BLaER1 treated with 17β-estradiol and CSF1 and Interleukin-3, amounts not matched to agents 10 nM and 100 nM (cell line): Measurements from ENCODE around the gene INSC.

ENCODE experiments used
- H3K27ac ChIP-seq, 11 experiments: shearing (Covaris generic); formaldehyde crosslinking; 2 replicates each; pipeline ENCODE4 v1.8.1; 2022
- H3K27me3 ChIP-seq, 11 experiments: shearing (Covaris generic); formaldehyde crosslinking; 2 replicates each; pipeline ENCODE4 v1.8.1; 2022
- H3K36me3 ChIP-seq, 11 experiments: shearing (Covaris generic); formaldehyde crosslinking; 2 replicates each; pipeline ENCODE4 v1.8.1; 2022
- H3K4me1 ChIP-seq, 10 experiments: shearing (Covaris generic); formaldehyde crosslinking; 2 replicates each; pipeline ENCODE4 v1.8.1; 2022
- H3K4me2 ChIP-seq, 11 experiments: shearing (Covaris generic); formaldehyde crosslinking; 2 replicates each; pipeline ENCODE4 v1.8.1; 2022
- H3K4me3 ChIP-seq, 10 experiments: shearing (Covaris generic); formaldehyde crosslinking; 2 replicates each; pipeline ENCODE4 v1.8.1; 2022
- H3K9ac ChIP-seq, 11 experiments: shearing (Covaris generic); formaldehyde crosslinking; 2 replicates each; pipeline ENCODE4 v1.8.1; 2022
- H3K9me3 ChIP-seq, 11 experiments: shearing (Covaris generic); formaldehyde crosslinking; replicated peaks in 1 of 11; 2 replicates each; pipeline ENCODE4 v1.8.1; 2022
- H4K20me1 ChIP-seq, 11 experiments: shearing (Covaris generic); formaldehyde crosslinking; 2 replicates each; pipeline ENCODE4 v1.8.1; 2022
- Cebpa-rat ChIP-seq, 11 experiments: shearing (Covaris generic); IDR thresholded peaks; 2 replicates each; pipeline ENCODE4 v1.8.1; 2022

Gene INSC

DNA sequence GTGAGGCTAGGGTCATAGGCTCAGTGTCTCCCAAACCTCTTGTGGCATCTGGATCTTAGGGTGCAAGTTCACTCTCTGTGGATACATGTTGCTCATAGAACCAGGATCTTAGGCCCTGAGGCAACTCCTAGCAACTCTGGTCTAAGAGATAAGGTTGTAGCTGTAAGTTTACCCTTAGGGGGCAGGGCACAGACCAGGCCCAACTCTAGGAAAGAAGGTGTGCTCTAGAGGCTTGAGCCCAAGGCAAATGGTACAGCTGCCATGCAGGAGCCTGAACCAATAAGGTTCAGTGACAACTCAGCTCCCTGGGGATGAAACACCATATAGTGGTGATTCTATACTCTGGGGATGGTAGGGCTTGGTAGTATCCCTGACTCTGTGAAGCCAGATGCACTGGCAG, 23.5 kb upstream of the INSC start:
- Histone ChIP-seq H3K4me2 (peak overlapping the region in 8 of 11 experiments; percentile 13 to 43 (median 30); a peak in 14 of 22 replicates), H3K27me3 (no peaks in the 10 kb centered on the region), H3K9ac (no peak overlapping the region), H3K36me3 (no peaks in the 10 kb centered on the region), H3K27ac (peak overlapping the region in 1 of 11 experiments; percentile 7; a peak in 1 of 22 replicates), H4K20me1 (no peaks in the 10 kb centered on the region), H3K4me1 (peaks cover 9 to 16% (median 12%) of the 10 kb centered on the region in 10 experiments; a peak in 19 of 20 replicates), H3K4me3 (no peak overlapping the region), H3K9me3 (peaks cover 0 to 13% (median 5%) of the 10 kb centered on the region in 11 experiments; a peak in 3 of 22 replicates)
- TF ChIP-seq Cebpa-rat (IDR thresholded peaks at IDR 0.05) = no peak

DNA sequence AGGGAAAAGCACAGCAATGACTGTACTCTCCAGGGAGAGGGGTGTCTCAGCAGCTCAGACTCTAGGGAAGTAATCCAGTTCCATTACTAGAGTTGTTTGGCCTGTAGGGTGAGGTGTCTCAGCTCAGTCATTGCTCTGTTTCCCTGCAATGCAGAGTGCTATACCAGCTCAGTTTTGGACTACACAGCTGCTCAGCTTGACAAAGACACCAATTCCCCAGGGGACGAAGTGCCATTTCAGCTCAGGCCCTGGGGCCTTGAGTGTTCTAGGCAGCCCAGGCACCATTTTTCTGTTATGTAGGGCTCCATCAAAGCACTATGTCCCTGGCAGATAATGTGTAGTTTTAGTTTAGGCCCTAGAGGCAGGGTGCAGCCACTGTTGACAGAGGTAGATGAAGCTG, 23.1 kb upstream of the INSC start:
- Histone ChIP-seq H3K9me3 (peaks cover 0 to 13% (median 4%) of the 10 kb centered on the region in 11 experiments; a peak in 3 of 22 replicates), H3K9ac (no peak overlapping the region), H3K4me3 (no peak overlapping the region), H3K4me2 (peak overlapping the region in 8 of 11 experiments; percentile 13 to 43 (median 30); a peak in 14 of 22 replicates), H3K27me3 (no peaks in the 10 kb centered on the region), H4K20me1 (no peaks in the 10 kb centered on the region), H3K36me3 (no peaks in the 10 kb centered on the region), H3K27ac (peak overlapping the region in 1 of 11 experiments; percentile 7; a peak in 1 of 22 replicates), H3K4me1 (peaks cover 9 to 16% (median 12%) of the 10 kb centered on the region in 10 experiments; a peak in 19 of 20 replicates)
- no peak for TF ChIP-seq Cebpa-rat (IDR thresholded peaks at IDR 0.05)

DNA sequence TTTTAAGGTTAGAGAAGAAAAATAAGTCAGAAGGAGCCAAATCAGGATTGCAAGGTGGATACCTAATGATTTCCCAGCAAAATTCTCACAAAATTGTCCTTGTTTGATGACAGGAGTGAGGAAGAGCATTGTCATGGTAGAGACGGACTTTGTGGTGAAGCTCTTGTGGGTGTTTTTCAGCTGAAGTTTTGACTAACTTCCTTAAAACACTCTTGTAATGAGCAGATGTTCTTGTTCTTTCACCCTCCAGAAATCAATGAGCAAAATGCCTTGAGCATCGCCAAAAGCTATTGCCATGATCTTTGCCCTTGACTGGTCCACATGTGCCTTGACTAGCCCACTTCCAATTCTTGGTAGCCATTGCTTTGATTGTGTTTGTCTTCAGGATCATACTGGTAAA, 21.3 kb upstream of the INSC start:
- H3K4me1 ChIP-seq = peaks cover 9 to 16% (median 12%) of the 10 kb centered on the region in 10 experiments; a peak in 19 of 20 replicates
- no peaks in the 10 kb centered on the region for H3K27me3 ChIP-seq
- H3K9ac ChIP-seq = no peak overlapping the region
- H4K20me1 ChIP-seq = no peaks in the 10 kb centered on the region
- H3K4me2 ChIP-seq = peak overlapping the region in 5 of 11 experiments; percentile 6 to 33 (median 14); a peak in 6 of 22 replicates
- H3K36me3 ChIP-seq = no peaks in the 10 kb centered on the region
- no peak for TF ChIP-seq Cebpa-rat (IDR thresholded peaks at IDR 0.05)
- H3K9me3 ChIP-seq = 0 out of 22 replicates have a peak, but pooled peaks cover 0 to 7% (median 0%) of the 10 kb centered on the region in 11 experiments
- no peak overlapping the region for H3K27ac ChIP-seq
- H3K4me3 ChIP-seq = no peak overlapping the region

DNA sequence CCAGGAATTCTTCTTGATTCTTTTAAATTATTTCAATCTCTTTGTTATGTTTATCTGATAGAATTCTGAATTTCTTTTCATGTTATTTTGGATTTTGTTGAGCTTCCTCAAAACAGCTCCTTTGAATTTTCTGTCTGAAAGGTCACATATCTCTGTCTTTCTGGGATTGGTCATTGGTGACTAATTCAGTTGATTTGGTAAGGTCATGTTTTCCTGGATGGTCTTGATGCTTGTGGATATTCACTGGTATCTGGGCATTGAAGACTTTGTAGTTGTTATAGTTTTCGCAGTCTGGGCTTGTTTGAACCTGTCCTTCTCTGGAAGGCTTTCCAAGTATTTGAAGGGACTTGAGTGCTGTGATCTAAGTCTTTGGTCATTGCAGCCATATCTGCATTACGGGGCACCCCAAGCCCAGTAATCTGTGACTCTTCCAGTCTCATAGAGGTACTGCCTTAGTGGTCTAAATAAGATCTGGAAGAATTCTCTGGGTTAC, 18.9 kb upstream of the INSC start:
- Histone ChIP-seq H3K9me3 (no peaks in the 10 kb centered on the region), H3K4me2 (no peak overlapping the region), H3K36me3 (no peaks in the 10 kb centered on the region), H3K4me1 (peaks cover 9 to 16% (median 12%) of the 10 kb centered on the region in 10 experiments; a peak in 19 of 20 replicates), H4K20me1 (no peaks in the 10 kb centered on the region), H3K27me3 (no peaks in the 10 kb centered on the region), H3K27ac (no peak overlapping the region), H3K4me3 (no peak overlapping the region), H3K9ac (no peak overlapping the region)
- no peak for TF ChIP-seq Cebpa-rat (IDR thresholded peaks at IDR 0.05)

DNA sequence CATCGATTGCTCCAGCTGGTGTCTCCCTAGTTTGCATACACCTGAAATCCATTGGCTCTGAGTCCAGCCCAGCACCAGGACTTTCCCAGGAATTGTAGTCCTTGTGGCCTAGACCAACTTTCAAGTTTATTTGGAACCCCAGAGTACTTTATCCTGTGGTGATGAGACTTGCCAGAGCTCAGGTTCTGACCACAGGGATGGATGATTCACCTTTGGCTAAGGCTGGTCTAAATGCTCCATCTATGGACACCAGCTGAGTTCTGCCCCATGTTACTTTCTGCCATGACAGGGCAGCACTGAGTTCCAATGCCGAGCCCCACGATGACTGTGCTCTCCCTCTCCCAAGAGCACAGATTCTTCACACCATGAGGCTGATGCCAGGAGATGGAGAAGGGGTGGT, 17.3 kb upstream of the INSC start:
- no peaks in the 10 kb centered on the region for H3K36me3 ChIP-seq
- H3K27ac ChIP-seq = no peak overlapping the region
- H3K4me1 ChIP-seq = peaks cover 0 to 13% (median 2%) of the 10 kb centered on the region in 10 experiments; a peak in 7 of 20 replicates
- H4K20me1 ChIP-seq = no peaks in the 10 kb centered on the region
- no peak overlapping the region for H3K9ac ChIP-seq
- TF ChIP-seq Cebpa-rat (IDR thresholded peaks at IDR 0.05) = no peak
- H3K9me3 ChIP-seq = no peaks in the 10 kb centered on the region
- H3K4me3 ChIP-seq = no peak overlapping the region
- H3K4me2 ChIP-seq = no peak overlapping the region
- no peaks in the 10 kb centered on the region for H3K27me3 ChIP-seq

DNA sequence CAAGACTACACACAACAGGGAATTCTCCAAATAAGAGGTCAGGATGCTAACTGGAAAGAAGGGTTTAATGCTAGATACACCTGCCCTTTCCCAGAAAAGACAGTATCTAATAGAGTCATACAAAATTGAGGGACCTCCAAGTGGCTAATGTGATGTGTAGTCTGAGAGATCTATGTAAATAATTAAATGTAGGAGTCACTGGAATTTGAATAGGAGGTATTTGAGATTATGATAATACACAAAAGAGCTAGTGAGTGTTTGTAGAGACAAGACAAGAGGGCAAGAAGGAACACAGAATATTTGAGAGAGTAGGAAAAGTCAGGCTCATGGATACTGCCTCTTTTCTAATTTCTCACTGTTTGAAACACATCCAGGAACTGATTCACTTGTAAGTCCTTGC, 15.5 kb upstream of the INSC start:
- H4K20me1 ChIP-seq = no peaks in the 10 kb centered on the region
- peaks cover 10 to 18% (median 16%) of the 10 kb centered on the region in 11 experiments; a peak in 19 of 22 replicates for H3K9me3 ChIP-seq
- H3K36me3 ChIP-seq = no peaks in the 10 kb centered on the region
- no peaks in the 10 kb centered on the region for H3K4me1 ChIP-seq
- no peak overlapping the region for H3K4me2 ChIP-seq
- H3K27me3 ChIP-seq = no peaks in the 10 kb centered on the region
- no peak for TF ChIP-seq Cebpa-rat (IDR thresholded peaks at IDR 0.05)
- H3K27ac ChIP-seq = no peak overlapping the region
- no peak overlapping the region for H3K9ac ChIP-seq
- H3K4me3 ChIP-seq = no peak overlapping the region

DNA sequence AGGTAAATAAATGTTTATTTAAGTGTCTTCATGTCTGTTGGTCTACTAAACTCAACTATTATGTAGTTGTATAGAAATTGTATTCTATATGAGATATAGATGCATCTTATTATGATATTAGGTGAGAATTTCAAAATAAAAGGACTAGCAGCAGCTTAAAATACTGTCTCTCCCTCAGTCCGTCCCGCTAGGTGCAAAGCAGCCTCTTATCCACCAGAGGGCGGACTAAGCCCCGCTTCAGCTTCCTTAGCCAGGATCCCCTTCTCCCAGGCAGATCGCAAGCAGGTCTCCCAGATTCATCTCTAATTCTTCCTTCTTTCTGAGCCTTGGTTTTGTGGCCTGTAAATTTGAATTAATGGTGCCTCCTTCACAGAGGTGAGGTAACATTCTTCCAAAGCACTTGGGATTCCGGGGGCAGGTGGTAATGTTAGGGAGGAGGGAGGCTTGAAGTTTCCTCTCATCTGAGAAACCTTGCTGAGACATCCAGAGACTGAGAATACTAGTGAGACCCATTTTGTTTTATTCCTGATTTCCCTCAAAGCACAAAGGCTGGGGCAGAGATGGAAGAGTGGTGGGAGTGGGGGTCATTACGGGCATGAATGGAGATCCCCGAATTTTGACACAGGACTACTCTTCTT, 13.5 kb upstream of the INSC start:
- no peaks in the 10 kb centered on the region for H4K20me1 ChIP-seq
- H3K4me3 ChIP-seq = no peak overlapping the region
- H3K36me3 ChIP-seq = no peaks in the 10 kb centered on the region
- H3K9me3 ChIP-seq = peaks cover 11 to 26% (median 21%) of the 10 kb centered on the region in 11 experiments; a peak in 19 of 22 replicates
- no peak overlapping the region for H3K9ac ChIP-seq
- H3K4me1 ChIP-seq = peaks cover 0 to 8% (median 8%) of the 10 kb centered on the region in 10 experiments; a peak in 16 of 20 replicates
- no peak for TF ChIP-seq Cebpa-rat (IDR thresholded peaks at IDR 0.05)
- no peak overlapping the region for H3K4me2 ChIP-seq
- H3K27me3 ChIP-seq = no peaks in the 10 kb centered on the region
- H3K27ac ChIP-seq = no peak overlapping the region; a peak in 1 of 22 replicates

DNA sequence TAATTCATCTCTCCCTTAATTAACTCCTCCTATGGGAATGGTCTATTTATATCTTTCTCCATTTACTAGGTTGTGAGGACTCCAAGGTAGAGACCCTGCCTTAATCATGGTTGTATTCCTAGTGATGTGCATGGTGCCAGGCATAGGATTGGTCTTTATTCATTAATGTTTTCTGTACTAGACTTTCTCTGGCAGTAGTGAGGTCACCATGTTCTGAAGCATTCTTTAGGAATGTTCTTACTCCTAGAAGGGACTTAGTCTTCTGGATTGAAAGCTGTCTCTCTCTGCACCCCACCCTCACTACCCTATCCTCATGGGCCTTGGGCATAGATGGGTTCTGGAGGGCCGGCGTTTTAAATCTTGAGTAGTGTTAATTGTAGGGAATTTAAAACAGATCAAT, 10.6 kb upstream of the INSC start:
- no peak overlapping the region for H3K27ac ChIP-seq
- no peaks in the 10 kb centered on the region for H3K36me3 ChIP-seq
- no peak for TF ChIP-seq Cebpa-rat (IDR thresholded peaks at IDR 0.05)
- no peak overlapping the region for H3K4me3 ChIP-seq
- no peak overlapping the region for H3K4me2 ChIP-seq
- H3K9ac ChIP-seq = no peak overlapping the region
- no peaks in the 10 kb centered on the region for H4K20me1 ChIP-seq
- no peaks in the 10 kb centered on the region for H3K27me3 ChIP-seq
- peaks cover 17 to 38% (median 37%) of the 10 kb centered on the region in 10 experiments for H3K4me1 ChIP-seq
- peaks cover 11 to 26% (median 21%) of the 10 kb centered on the region in 11 experiments; a peak in 19 of 22 replicates for H3K9me3 ChIP-seq

DNA sequence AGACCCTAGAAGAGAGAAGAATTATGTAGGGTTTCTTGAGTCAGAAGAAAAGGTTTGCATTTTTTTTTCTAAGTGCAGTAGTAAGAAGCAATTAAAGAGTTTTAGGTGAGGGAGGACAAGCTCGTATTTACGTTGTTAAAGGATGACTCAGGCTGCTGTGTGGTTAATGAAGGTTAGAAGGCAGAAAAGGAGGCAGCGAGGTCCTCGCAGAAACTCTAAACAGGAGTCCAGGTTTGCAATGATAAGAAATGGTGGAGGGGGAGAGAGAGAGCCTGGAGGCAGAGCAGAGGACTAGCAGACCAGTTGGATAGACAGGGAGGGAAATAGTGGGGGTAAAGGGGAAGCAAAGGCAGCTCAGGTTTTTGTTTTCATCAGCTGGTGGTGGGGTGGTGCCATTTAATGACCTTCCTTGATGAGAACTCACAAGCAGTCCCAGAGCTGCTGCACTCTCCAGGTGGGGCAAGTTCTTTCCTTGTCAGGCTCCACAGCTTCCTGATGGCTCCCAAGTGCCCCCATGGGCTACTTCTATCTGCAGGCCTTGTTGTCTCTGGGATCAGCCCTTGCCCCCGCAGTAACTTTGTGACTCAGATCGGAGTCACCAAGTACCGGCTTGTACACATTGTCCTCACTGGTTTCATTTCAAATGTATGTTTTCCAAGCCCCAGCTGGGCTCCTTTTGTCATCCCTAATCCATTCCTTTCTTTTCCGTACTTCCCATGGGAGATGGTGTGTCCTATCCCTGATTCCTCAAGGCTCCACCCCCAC, 8.3 kb upstream of the INSC start:
- H3K36me3 ChIP-seq = no peaks in the 10 kb centered on the region
- TF ChIP-seq Cebpa-rat (IDR thresholded peaks at IDR 0.05) = no peak
- H3K9me3 ChIP-seq = peaks cover 11 to 26% (median 21%) of the 10 kb centered on the region in 11 experiments; a peak in 19 of 22 replicates
- peak overlapping the region; percentile 13 to 98 (median 75); a peak in 15 of 22 replicates for H3K4me2 ChIP-seq
- no peak overlapping the region for H3K4me3 ChIP-seq
- H3K27ac ChIP-seq = peak overlapping the region in 7 of 11 experiments; percentile 1 to 97 (median 91); a peak in 10 of 22 replicates
- H3K4me1 ChIP-seq = peaks cover 17 to 60% (median 59%) of the 10 kb centered on the region in 10 experiments
- H3K27me3 ChIP-seq = no peaks in the 10 kb centered on the region
- H3K9ac ChIP-seq = no peak overlapping the region
- no peaks in the 10 kb centered on the region for H4K20me1 ChIP-seq
